Kidney glomerular epithelial cell (primary cell): ENCODE data around the gene ASPG.

Source experiments
- DNase-seq: peaks from one replicate; lab custom pipeline; 2025; lab: John Stamatoyannopoulos, UW

The ASPG gene

DNA sequence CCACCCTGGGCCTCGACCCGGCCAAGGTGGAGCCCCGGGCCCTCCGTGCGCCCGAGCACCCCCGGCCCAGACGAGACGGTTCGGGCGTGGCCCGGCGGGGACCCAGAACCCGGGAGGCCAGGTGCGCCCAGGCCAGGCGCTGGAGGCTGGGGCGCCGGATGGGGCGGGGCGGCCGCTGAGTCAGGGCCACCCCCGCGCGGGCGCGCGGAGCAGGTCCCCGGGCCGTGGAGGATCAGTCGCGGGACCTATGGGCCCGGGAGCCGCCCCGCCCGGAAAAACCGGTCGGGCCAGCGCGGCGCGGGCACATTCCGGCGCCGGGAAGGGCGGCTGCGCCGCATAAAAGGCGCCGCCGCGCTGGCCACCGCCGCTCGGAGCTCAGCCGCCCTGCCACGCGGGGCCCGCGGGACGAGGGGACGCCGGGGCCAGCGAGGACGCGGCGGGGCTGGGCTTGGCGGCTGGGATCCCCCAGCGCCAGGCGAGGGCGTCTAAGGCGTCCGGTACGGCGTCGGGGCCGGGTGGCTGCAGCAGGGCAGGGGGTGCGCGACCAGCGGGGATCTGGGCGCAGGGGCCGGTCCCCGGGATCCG, 31.3 kb downstream of the ASPG start:
- DNase-seq: no peak

DNA sequence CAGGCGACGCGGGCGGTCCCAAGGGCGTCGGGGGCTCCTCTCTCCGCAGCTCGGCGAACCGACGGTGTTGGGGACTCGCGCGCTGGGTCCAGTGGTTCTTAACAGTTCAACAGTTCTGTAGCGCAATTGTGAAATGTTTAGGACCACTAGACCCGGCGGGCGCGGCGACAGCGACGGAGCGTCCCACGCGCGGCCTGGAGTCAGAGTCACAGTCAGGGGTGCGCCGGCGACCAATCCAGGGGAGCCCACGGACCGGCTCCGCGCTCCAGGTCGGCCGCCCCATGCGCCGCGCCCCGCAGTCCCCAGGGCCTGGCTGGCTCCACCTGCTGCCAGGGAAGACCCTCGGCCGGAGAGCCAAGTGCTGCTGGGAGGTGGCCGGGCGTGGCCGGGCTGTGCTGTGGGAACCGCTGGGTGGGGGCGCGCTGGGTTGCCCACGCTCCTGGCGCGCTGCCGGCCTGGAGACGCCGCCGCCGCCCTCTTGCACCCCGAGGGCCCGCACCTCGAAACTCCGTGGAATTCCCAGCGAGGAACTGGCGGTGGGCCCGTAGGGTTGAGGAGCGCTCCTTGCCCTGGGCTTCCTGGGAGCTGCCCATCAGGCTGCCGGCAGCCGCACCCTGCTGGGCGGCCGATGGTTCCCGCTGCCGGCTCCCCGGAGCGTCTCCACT, 32.0 kb downstream of the ASPG start:
- no peak for DNase-seq

DNA sequence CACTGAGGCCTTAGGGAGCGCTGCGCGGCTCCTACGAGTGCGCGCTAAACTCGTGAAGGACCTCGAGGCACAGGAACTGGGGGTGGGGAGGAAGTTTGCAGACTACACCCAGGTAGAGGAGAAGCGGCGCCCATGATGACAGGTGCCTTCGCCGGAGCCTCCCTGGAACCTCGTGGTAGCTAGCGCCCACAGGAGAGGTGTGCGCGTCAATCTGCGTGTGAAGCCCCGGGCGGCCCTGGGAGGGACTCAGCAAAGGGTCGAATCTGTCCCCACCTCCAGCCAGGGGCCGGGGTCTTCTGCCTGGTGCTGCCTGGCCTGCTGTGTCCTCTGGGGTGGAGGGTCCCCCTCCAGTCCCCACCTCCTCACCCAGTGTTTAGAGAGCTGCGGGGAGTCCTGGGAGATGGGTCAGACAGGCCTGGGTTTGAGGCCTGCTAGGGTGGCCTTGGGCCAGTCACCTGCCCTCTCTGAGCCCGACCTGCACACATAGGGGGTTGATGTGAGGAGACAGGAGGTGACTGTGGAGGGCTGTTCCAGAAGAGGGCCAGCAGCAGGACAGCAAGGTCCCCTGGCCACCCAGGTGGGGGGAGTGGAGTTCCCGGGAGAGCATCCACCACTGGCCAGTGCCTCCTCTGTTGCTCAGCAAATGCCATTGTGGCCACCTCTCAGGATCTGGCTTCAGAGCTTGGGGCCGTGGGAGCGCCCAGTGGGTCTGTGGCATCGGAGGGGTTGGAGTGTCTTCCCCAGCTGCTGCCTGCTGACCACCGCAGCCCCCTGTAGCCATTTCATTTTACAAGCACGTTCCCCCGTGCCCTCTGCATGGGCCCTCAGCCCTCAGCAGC, 32.7 kb downstream of the ASPG start:
- DNase-seq: no peak

DNA sequence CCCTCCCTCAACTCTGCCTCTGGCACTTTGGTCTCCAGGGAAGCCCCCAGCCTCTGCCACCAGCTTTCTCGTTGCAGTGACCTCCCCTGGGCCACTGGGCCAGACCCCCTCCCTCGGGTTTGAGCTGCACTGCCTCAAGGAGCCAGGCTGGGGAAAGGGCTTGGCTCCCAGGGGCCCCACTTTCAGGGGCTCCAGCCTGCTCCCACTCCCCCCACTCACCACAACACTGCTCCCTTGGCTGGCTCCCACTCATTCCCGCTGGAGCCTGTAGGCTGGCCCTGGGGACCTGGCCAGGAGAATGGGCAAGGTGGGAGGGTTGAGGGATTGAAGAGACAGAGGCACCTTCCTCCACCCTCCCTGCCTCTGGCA, 33.6 kb downstream of the ASPG start:
- no peak for DNase-seq

DNA sequence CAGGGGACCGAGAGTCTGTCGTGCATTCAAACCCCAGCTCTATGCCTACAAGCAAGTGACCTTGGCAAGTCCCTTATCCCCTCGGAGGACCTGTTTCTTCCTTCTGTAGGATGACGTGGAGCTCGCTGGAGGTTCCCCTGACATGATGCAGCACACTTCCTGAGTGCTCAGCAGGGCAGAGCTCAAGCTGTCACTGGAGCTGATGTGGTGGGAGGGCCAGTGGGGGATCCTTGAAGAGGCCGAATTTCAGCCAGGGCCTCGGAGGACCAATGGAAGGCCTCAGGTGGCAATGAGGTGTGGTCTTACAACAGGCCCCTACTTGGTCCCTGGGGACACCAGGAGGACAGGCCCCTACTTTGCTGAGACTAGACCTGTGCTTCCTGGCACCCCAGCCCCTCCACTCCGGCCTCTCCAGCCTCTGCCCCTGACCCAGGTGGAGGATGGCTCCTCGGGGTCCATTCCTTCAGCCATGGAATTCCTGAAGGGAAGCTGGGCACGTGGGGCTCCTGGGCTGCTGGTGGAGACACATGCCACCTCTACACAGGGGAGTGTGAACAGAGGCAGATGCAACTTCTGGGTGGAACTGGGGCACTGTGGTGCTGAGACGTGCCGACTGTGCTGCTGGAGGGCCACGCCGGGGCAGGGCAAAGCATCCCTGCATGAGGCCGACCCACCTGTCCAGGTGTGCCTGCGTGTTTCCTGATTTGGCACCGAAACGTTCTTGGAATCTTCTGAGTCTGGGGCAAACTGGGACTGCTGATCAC, 34.2 kb downstream of the ASPG start:
- DNase-seq: no peak

DNA sequence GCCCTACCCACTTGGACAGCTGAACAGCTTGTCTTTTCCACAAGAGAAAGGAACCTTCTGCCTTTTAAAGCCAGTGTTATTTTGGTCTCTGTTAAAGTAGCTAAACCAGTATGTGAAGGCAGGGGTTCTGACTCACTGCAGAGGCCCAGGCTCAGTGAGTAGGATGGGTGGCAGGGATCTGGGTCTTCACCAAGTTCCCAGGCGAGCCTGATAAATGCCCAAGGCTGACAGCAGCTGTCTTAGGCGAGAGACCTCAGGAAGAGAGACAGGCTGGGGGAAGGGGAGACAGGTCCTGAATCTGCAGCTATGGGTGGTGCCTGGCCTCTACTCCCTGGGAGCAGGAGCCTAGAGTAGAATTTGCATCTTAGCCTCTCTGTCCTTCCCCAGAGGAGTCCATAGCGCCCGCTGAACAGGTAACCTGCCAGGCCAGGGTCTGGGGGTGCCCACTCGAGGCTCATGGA, 34.8 kb downstream of the ASPG start:
- DNase-seq: no peak

DNA sequence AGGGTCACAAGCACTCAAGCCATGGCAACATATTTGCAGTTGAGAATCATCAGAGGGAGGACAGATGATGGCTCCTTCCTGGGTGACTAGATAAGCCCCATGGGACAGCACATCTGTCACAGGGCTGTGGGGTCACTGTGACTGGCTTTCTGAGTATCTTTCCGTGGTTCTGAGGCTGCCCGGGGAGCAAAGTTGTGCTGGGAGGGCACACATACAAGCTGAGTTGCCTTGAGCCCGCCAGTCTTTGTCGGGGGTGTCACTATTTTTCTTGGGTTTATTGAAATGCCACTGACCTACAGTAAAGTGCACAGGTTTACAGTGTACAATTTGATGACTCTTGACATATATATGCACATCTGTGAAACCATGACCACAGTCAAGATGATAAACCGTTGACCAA, 35.6 kb downstream of the ASPG start:
- no peak for DNase-seq

DNA sequence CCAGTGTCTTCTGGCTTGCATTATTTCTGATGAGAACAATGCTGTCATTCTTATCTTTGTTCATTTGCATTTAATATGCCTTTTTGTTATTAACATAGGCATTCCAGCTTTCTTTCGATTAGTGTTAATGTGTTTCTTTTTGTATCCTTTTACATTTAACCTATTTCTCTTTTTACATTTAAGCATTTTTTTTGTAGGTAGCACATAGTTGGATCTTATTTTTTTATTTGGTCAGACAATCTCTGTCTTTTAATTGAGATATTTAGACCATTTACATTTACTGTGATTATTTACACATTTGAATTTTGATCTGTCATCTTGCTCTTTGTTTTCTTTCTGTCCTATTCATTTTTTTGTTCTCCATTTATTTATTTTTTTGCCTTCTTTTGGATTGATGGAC, 38.4 kb downstream of the ASPG start:
- no peak for DNase-seq

DNA sequence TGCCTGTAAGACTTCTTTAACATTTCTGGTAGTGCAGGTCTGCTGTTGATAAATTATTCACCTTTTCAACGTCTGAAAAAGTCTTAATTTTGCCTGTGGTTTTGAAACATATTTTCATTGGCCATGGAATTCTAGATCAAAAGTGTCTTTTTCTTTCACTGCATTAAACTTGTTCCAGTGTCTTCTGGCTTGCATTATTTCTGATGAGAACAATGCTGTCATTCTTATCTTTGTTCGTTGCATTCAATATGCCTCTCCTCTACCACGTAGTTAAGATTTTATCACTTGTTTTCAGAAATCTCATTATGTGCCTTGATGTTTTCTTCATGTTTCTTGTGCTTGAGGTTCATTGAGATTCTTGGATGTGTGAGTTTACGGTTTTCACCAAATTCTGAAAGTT, 39.5 kb downstream of the ASPG start:
- DNase-seq: no peak

DNA sequence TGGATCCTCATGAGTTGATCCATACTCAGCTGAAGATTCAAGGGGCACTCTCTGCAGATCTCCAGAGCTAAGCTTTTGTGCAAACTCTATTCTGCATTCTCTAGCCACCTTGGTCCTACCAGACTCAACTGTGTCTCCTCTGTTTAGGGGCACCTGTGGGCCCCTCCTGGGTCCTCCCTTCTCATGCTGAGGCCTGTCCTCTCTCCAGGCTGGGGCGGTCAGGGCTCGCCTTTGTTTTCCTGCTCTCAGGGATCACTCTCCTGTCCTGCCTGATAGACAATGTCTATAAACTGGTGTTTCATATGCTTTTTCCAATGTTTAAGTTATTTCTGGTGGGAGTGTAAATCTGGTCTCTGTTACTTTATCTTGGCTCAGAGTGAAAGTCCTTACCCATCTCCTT, 41.3 kb downstream of the ASPG start:
- no peak for DNase-seq

DNA sequence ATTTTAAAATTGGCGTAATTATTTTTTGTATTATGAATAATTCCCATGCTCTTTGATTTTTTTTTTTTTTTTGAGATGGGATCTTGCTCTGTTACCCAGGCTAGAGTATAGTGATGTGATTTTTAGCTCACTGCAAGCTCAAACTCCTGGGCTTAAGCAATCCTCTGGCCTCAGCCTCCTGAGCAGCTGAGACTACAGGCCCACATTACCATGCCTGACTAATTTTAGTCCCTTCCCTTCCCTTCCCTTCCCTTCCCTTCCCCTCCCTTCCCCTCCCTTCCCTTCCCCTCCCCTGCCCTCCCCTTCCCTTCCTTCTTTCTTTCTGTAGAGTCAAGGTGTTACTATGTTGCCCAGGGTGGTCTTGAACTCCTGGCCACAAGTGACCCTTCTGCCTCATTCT, 43.5 kb downstream of the ASPG start:
- no peak for DNase-seq

DNA sequence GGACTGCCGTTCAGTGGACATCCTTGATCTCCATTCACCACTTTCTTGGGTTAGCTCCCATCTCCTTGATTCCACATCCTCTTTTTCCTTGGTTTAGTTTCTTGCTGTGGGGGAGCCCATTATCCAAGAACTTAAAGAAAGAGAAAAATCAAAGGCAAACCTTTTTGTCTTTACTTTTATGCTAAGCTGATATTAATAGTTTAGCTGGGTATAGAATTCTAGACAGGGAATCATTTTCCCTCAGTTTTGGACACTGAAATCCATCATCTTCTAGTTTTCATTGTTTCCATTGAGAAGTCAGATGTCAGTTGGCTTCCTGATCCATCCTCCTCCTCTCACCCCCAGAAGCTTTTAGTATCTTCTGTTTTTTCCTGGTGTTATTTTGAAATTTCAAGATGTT, 44.1 kb downstream of the ASPG start:
- DNase-seq: no peak

DNA sequence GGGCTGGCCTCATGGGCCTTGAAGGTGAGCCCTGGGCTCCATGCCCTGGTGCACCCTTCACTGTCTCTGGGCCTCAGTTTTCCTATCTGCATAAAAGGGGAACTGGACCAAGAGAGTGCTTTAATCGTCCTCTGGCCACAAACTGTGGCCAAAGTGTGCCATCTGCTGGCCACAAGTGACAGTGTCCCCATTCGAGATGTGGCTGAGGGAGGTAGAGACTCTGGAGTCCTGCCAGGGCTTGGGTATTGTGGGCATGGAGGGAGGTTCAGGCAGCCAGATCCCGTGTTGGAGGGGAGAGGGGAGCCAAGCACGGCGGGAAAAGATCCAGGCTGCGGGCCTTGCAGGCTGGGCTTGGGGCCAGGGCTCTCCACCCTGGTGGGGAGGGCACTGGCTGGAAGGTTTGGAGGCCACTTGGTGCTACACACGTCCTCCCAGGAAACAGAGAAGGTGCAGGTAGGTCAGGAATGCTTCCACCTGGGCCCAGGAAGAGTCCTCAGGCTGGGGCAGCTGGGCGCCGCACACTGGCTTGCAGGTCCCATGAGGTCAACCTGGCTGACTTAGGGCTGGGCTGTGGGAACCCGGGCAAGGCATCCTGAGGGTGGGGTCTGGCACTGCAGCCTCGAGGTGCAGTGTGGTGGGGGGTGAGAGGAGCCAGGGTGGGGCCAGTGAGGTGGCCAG, 45.6 kb downstream of the ASPG start:
- DNase-seq: no peak

DNA sequence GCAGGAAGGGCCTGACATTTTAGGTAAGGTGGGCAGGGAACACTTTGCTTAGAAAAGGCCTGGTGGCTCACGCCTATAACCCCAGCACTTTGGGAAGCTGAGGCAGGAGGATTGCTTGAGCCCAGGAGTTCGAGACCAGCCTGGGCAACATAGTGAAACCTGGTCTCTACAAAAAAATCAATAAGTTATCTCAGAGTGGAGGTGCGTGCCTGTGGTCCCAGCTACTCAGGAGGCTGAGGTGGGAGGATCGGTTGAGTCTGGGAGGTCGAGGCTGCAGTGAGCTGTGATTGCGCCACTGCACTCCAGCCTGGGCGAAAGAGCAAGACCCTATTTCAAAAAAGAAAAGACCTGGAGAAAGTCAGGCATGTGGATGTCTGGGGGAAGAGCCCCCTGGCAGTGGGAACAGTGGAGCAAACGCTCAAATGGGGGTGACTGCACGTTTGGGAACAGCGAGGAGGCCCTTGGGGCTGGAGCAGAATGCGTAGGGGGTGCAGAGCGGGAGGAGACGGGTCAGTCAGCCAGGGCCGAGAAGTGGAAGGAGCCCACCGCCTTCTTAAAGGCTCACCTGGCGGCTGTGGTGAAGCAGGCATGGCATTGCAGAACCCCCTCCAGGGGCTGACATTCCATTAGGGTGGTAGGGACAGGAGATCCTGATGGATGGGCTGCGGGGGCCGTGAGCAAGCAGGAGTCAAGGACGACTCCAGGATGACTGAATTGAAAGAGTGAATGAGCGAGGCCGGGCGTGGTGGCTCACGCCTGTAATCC, 46.6 kb downstream of the ASPG start:
- no peak for DNase-seq

DNA sequence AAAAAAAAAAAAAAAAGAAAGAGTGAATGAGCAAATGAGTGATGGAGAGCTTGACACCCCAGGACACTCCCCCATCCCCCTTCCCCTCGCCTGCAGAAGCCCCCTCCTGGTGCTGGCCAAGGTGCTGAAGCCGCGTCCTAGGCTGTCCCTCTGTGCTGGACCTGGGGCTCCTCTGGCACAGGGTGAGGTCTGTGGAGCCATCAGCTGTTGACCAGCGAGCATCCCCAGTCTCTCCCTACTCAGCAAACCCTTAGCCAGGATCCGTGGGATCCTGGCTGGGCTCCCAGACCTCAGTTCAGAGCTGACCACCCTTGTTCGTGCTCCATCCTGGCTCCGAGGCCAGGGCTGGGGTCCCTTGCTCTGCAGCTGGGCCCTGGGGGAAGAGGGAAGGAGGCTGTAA, 47.5 kb downstream of the ASPG start:
- DNase-seq: no peak

DNA sequence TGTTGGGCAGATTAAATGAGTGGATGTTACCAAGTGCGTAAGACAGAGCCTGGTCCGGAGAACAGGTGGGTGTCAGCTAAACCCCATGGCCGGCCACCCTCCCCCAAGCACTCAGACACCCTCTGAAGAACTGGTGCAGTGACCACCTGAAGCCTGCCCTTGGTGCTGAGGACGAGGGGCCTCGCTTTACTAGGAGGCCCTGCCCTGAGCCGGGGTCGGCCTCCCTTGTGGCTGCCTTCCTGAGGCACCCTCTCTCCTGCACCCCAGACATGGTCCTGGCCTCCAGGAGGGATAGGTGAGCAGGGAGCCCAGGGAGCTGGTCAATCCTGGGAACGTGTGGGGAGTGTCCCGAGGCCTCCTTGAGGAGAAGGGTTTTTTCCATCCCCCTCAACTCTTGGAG, 48.0 kb downstream of the ASPG start:
- DNase-seq: no peak

DNA sequence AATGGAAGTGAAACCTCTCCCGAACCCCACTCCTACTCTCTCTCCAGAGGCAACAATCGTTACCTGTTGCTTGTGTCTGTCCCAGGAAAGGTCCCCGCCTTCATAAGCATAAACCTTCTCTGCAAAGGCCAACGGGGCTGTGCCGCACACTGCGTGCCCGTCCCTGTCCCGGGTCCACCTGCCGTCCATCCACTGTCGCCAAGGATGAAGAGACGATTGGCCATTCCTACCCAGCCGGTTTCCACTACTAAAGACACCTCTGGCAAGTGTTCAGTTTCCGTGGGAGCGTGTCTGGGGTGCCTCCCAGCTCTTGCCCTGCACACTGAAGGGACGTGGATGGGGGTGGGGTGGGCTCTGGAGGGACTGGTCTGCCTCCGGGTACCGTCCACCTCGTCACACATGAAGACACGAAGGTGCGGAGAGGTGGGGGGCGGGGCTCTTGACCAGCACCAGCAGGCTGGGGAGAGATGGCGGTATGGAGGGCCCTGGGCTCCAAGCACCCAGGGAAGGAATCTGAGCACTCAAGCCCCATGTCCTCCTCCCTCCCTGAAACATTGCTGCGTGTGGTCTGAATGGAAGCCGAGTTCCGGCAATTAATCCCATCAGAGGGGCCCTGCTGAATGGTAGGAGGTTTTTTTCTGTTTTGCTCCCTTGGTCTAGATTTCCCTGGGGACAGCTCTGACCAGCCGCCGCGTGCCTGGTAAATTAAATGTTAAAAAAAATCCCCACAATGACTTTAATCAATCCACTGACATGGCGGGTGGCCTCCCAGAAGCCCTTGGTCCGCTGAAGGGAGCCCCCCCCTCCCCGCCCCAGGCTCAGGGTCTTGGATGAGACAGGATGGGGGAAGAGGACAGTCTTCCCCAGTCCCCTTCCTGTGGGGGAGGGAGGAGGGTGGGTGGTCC, 48.8 kb downstream of the ASPG start:
- DNase-seq: no peak

DNA sequence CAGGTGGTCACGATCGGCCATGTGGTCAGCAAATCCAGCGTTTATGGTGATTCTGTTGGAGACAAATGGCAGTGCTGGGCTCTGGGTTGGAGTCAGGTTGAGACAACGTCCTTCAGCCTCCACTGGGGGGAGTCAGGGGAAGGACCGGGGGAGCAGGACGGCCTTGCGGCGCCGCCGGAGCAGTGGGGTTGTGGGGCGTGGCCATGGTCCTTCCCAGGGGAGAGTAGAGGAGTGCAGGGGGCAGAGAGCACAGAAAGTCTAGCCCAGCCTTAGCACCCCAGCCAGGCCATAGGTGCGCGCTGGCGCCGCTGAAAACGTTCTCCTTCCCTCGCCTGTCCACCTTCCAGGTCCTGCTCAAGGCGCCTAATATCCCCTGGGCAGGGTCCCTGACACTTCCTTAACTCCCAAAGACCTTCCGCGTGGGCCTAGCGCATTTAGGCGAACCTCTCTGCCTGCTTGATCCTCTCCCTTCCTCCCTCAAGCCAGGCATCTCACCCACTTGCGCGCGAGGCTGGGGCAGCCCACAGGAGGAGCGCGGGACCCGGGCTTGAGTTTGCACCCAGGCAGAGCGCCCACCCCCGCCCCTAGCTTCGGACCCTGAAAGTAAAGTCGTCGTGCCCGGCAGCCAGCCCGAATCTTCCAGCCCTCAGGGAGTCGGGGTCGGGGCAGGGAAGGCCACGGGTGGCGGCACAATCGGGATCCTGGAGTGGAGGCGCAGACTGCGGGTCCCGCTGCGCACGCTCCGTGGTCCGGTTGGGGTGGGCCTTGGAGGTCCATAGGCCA, 49.8 kb downstream of the ASPG start:
- no peak for DNase-seq

DNA sequence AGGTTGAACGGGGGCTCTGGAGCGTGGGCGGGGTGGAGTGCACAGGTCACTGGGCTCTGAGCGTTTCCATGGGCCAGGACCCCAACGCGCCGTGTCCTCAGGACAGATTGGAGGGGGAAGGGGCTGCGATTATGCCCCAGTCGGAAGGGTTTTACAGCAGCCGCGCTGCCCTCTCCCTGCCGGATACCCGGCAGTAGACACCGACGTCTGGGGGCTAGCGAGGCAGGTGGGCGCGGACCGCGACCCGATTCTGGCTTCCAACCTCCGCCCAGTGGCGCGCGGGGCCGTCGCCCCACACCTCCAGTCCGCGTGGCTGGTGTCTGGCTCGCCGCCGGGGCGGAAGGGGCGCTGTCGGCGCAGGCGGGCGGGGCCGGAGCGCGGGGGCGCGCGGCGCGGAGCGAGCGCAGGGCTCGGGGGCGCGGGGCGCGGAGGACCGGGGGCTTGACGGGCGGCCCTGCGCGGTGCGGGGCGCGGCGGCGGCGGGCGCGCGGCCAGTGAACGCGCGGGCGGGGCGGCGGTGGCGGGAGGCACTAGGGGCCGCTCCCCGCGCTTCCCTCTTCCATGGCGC, 50.5 kb downstream of the ASPG start:
- DNase-seq: no peak
